Measurements from ENCODE around the gene FKBP5.

DNA sequence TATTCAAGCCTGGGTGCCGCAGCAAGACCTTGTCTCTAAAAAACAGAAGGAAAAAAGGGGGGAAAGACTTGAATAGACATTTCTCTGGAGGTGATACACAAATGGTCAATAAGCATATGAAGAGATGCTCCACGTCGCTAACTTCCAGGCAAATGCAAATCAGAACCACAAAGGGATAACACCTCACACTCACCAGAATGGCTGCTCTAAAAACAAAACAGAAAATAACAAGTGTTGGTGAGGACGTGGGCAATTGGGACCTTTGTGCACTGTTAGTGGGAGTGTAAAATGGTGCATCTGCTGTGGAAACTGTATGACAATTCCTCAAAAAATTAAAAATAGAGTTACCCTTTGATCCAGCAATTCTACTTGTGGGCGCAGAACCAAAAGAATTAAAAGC, 127.6 kb downstream of the FKBP5 start:
- TF ChIP-seq, protein P1, sequence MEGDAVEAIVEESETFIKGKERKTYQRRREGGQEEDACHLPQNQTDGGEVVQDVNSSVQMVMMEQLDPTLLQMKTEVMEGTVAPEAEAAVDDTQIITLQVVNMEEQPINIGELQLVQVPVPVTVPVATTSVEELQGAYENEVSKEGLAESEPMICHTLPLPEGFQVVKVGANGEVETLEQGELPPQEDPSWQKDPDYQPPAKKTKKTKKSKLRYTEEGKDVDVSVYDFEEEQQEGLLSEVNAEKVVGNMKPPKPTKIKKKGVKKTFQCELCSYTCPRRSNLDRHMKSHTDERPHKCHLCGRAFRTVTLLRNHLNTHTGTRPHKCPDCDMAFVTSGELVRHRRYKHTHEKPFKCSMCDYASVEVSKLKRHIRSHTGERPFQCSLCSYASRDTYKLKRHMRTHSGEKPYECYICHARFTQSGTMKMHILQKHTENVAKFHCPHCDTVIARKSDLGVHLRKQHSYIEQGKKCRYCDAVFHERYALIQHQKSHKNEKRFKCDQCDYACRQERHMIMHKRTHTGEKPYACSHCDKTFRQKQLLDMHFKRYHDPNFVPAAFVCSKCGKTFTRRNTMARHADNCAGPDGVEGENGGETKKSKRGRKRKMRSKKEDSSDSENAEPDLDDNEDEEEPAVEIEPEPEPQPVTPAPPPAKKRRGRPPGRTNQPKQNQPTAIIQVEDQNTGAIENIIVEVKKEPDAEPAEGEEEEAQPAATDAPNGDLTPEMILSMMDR (IDR thresholded peaks at IDR 0.05; ENCODE audit: borderline replicate concordance, extremely low read depth, low read length, poor library complexity, severe bottlenecking), result no peak
- no peak for TF ChIP-seq EZH2 (IDR thresholded peaks at IDR 0.05; ENCODE audit: borderline replicate concordance, low read depth, low read length, severe bottlenecking)

Data from DND-41 (cell line).